NT2/D1 (cell line): ENCODE data around the gene C6orf52.
"Not testable (repeated sequence)": the region's sequence is repeated elsewhere in the genome, so short reads cannot be mapped to it uniquely, and the experiment has no call there.

Experiments used
- DNase-seq: peaks from one replicate; pipeline ENCODE4 v3.0.0-alpha.2; 2011; ENCODE audit warnings: low read depth, low spot score
- H3K27me3 ChIP-seq: 2 replicates; pipeline ENCODE4 v1.6.0; 2011; ENCODE audit warnings: mild to moderate bottlenecking; ENCODE audit not compliant: insufficient read length, insufficient read depth
- H3K36me3 ChIP-seq: 2 replicates; pipeline ENCODE4 v1.6.1; 2011; ENCODE audit warnings: mild to moderate bottlenecking, low read length, mixed read lengths; ENCODE audit not compliant: insufficient read depth, insufficient read length
- H3K4me1 ChIP-seq: 2 replicates; pipeline ENCODE4 v1.5.1; 2011; ENCODE audit not compliant: insufficient read depth, insufficient read length
- H3K4me3 ChIP-seq: 2 replicates; pipeline ENCODE4 v1.5.1; 2011; ENCODE audit warnings: low read depth; ENCODE audit not compliant: insufficient read length
- H3K9ac ChIP-seq: 2 replicates; pipeline ENCODE4 v1.6.0; 2011; ENCODE audit warnings: low read depth; ENCODE audit not compliant: insufficient read length
- H3K9me3 ChIP-seq: 2 replicates; pipeline ENCODE4 v1.5.1; 2011; ENCODE audit warnings: mild to moderate bottlenecking, low read length; ENCODE audit not compliant: insufficient read depth
- SUZ12 ChIP-seq: IDR thresholded peaks from 2 replicates; pipeline ENCODE4 v1.6.1; 2011; ENCODE audit not compliant: insufficient read length, insufficient read depth; ENCODE audit errors: extremely low read depth
- YY1 ChIP-seq: IDR thresholded peaks from 2 replicates; pipeline ENCODE4 v1.6.1; 2011; ENCODE audit not compliant: insufficient read length, insufficient read depth
- ZNF274 ChIP-seq: IDR thresholded peaks from 2 replicates; pipeline ENCODE4 v1.6.1; 2011; ENCODE audit warnings: mild to moderate bottlenecking, low read depth, low read length

The C6orf52 gene

DNA sequence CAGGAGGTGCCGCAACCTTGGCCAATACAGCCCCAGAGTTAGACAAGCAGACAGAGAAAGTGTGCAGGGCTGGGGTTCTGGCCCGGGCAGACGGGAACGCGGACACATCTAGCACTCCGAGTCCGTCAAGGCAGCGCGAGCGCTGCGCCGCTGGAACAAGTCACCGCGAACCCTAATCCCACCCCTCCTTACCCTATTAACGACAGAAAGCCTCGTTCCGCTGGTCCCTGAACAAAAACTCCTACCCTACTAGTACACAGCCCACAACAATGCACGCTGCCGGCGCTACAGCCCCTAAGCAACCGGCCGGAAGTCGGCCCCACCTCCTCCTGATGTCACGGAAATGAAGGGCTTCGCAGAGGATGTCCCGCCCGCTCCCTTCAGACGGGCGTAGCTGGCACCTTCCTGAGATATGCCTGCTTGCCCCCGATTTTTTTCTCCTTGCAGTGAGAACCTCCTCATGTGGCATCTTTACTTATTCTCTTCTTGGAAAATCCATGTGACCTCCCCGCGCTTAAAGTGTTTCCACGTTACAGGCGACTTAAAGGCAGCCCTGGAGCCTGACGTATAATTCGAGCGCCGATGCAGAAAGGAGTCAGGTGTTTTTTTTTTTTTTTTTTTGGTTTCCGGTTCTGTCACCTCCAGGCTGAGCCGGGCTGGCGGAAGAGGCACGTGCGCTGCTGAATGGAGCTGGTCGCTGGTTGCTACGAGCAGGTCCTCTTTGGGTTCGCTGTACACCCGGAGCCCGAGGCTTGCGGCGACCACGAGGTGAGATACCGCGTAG, at the start of gene C6orf52, which contains the start of gene PAK1IP1:
Gene C6orf52 (minus strand): TSS at position 315 of the 784 bp plus-strand sequence. CDS start 7,066 bp downstream, outside the sequence.
Gene PAK1IP1 (plus strand): TSS at position 671 of the 784 bp plus-strand sequence. CDS start 14 bp downstream, at position 685.
- Histone ChIP-seq H3K4me1 (no peaks in the 10 kb centered on the region), H3K4me3 (peak within 1 kb of the TSS; percentile 94), H3K9me3 (peaks cover 7% of the 10 kb centered on the region; the same call in 1 of the 2 replicates), H3K36me3 (peaks cover 39% of the 10 kb centered on the region), H3K27me3 (no peaks in the 10 kb centered on the region), H3K9ac (peak within 1 kb of the TSS; percentile 97)
- TF ChIP-seq ZNF274, result no peak
- peak; percentile 80 for DNase-seq

DNA sequence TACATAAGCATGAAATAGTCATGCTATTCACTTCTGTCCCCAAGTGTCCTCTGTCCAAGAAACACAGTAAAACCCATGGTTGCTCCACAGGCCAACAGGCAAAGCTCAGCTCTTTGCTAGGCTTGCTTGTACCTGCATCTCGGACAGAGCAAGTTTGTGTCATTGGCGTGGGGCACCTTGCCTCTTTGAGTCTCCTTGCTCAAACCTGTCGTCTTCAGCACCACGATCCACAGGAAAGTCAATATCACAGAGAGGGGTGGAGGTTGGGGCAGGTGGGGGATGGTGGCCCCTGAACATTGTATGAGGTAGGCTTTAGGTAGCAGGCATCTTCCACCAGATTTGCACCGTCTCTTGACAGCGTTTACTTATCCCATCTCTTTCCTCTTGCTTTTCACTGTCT, 49.1 kb upstream of the C6orf52 start:
- TF ChIP-seq ZNF274 (no peak), YY1 (no peak), SUZ12 (no peak)
- no peak overlapping the region for H3K9ac ChIP-seq
- H3K4me1 ChIP-seq, result no peaks in the 10 kb centered on the region
- no peak overlapping the region for H3K4me3 ChIP-seq
- no peak for DNase-seq
- H3K9me3 ChIP-seq, result no peaks in the 10 kb centered on the region
- H3K36me3 ChIP-seq, result peaks cover 12% of the 10 kb centered on the region
- H3K27me3 ChIP-seq, result no peaks in the 10 kb centered on the region

DNA sequence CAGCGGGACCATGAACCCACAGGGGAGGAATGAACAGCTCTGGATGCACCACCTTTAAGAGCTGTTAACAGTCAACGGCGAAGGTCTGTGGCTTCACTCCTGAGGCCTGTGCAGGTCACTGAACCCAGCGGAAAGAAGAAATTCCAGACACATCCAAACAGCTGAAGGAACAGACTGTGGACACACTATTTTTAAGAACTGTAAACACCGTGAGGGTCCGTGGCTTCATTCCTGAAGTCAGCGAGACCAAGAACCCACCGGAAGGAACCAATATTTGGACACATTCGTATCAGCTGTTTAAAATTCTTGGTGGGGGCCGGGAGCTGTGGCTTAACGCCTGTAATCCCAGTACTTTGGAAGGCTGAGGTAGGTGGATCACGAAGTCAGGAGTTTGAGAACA, 47.8 kb upstream of the C6orf52 start:
- Histone ChIP-seq H3K36me3 (peaks cover 16% of the 10 kb centered on the region), H3K4me3 (no peak overlapping the region), H3K9me3 (no peaks in the 10 kb centered on the region), H3K4me1 (no peaks in the 10 kb centered on the region), H3K9ac (no peak overlapping the region), H3K27me3 (no peaks in the 10 kb centered on the region)
- DNase-seq, result no peak
- TF ChIP-seq ZNF274 (no peak), YY1 (no peak), SUZ12 (no peak)

DNA sequence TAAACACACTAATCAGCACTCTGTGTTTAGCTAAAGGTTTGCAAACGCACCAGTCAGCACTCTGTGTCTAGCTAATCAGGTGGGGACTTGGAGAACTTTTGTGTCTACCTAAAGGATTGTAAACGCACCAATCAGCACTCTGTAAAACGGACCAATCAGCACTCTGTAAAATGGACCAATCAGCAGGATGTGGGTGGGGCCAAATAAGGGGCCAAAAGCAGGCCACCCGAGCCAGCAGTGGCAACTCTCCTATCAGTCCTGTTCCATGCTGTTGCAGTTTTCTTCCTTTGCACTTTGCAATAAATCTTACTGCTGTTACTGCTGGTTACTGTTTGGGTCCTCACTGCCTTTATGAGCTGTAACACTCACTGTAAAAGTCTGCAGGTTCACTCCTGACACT, 47.2 kb upstream of the C6orf52 start:
- peaks cover 16% of the 10 kb centered on the region for H3K36me3 ChIP-seq
- H3K9me3 ChIP-seq, H3K9ac ChIP-seq, H3K4me3 ChIP-seq, DNase-seq, H3K4me1 ChIP-seq, H3K27me3 ChIP-seq: not testable (repeated sequence)

DNA sequence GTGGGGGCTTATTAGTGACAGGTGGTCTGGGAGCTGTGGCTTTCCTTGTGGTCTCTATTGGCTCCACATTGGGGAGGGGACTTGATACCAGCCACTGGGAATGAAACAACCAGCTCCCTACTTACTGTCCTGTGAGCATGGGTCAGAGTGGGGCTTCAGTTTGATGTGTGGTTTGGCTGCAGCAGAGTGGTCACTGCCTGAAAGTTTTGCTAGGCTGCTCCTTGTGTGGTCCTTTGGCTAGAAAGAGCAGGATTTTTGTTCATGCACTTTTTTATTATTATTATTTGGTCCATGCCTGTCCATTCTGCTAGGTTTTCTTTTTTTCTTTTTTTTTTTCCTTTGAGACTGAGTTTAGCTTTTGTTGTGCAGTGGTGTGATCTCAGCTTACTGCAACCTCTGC, 45.6 kb upstream of the C6orf52 start:
- no peaks in the 10 kb centered on the region for H3K4me1 ChIP-seq
- TF ChIP-seq ZNF274, result no peak
- no peak for TF ChIP-seq SUZ12
- TF ChIP-seq YY1, result no peak
- peaks cover 16% of the 10 kb centered on the region for H3K36me3 ChIP-seq
- no peak overlapping the region for H3K9ac ChIP-seq
- H3K4me3 ChIP-seq, result no peak overlapping the region
- no peaks in the 10 kb centered on the region for H3K27me3 ChIP-seq
- no peaks in the 10 kb centered on the region for H3K9me3 ChIP-seq
- DNase-seq, result no peak

DNA sequence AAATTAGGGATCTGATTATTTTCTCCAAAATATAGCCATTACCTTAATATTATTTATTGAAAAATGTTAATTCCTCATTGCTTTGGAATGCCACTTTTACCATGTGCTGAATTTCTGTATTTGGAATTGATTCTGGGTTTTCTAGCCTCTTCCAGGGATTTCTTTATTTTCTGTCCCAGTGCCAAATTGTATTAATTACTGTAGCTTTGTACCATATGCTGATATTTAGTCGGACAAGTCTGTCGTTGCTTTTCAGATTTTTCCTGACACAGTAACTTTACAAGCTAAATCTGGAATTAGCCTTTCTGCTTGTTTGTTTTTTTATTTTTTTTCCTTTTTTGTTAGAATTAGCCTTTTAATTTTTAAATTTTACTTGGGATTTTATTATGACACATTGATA, 42.3 kb upstream of the C6orf52 start:
- DNase-seq, result no peak
- no peak overlapping the region for H3K4me3 ChIP-seq
- H3K4me1 ChIP-seq, result no peaks in the 10 kb centered on the region

DNA sequence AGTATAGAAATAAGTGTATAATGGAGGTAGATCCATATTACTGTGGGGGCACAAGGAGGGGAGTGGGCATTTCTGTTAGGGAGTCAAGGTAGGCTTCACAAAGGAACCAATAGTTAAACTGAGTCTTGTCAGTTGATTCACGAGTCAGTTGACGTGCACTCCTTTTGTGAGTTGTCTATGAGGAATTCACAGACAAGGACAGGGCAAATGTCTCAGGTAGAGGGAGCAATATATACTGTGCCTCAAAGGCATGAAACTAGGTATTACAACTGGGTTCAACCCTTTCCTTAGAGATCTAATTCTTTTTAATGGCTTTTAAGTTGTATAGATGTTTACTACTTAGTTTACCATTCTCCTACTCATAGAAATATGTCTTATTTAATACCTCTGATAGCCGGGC, 39.4 kb upstream of the C6orf52 start:
- peaks cover 49% of the 10 kb centered on the region for H3K36me3 ChIP-seq
- no peak overlapping the region for H3K9ac ChIP-seq
- no peaks in the 10 kb centered on the region for H3K27me3 ChIP-seq
- H3K4me3 ChIP-seq, result no peak overlapping the region
- no peaks in the 10 kb centered on the region for H3K4me1 ChIP-seq
- no peak for DNase-seq
- no peaks in the 10 kb centered on the region for H3K9me3 ChIP-seq
- TF ChIP-seq SUZ12, result no peak
- no peak for TF ChIP-seq YY1
- no peak for TF ChIP-seq ZNF274

More for the DNA sequence above, 42.3 kb upstream of the C6orf52 start:
- H3K9me3 ChIP-seq, result no peaks in the 10 kb centered on the region
- H3K27me3 ChIP-seq, result no peaks in the 10 kb centered on the region
- H3K9ac ChIP-seq, result no peak overlapping the region
- TF ChIP-seq ZNF274 (no peak), SUZ12 (no peak), YY1 (no peak)
- peaks cover 30% of the 10 kb centered on the region for H3K36me3 ChIP-seq
